ENCODE results near the gene CHN2. TPM values are rescaled to one million over a fixed set of nuclear protein-coding genes. Genes with fewer than 3 reads are reported as not detected.

Gene CHN2
- total RNA-seq, 1 donor: 0.81 TPM

- no peak for TF ChIP-seq CTCF (IDR thresholded peaks at IDR 0.05; ENCODE audit: insufficient read depth, low read length)
- no peak overlapping the region for H3K4me3 ChIP-seq (ENCODE audit: low read depth, low read length)
- DNase-seq (ENCODE audit: low read depth): no peak
Measured at GRCh38 chr7:29379551-29379950, 185.0 kb downstream of the CHN2 start.

GRCh38 chr7:29381206-29382094 is 186.9 kb downstream of the CHN2 start:
- peak; percentile 14 for DNase-seq (ENCODE audit: low read depth)
- no peak for TF ChIP-seq CTCF (IDR thresholded peaks at IDR 0.05; ENCODE audit: insufficient read depth, low read length)
- no peak overlapping the region for H3K4me3 ChIP-seq (ENCODE audit: low read depth, low read length)

- TF ChIP-seq CTCF (IDR thresholded peaks at IDR 0.05; ENCODE audit: insufficient read depth, low read length): no peak
- no peak overlapping the region for H3K4me3 ChIP-seq (ENCODE audit: low read depth, low read length)
- no peak for DNase-seq (ENCODE audit: low read depth)
Measured at GRCh38 chr7:29384277-29384676, 189.7 kb downstream of the CHN2 start.

- no peak overlapping the region for H3K4me3 ChIP-seq (ENCODE audit: low read depth, low read length)
- TF ChIP-seq CTCF (IDR thresholded peaks at IDR 0.05; ENCODE audit: insufficient read depth, low read length): no peak
- no peak for DNase-seq (ENCODE audit: low read depth)
Measured at GRCh38 chr7:29385214-29385814, 190.7 kb downstream of the CHN2 start.

- no peak for DNase-seq (ENCODE audit: low read depth)
- TF ChIP-seq CTCF (IDR thresholded peaks at IDR 0.05; ENCODE audit: insufficient read depth, low read length): no peak
- H3K4me3 ChIP-seq (ENCODE audit: low read depth, low read length): no peak overlapping the region
Measured at GRCh38 chr7:29386196-29386765, 191.7 kb downstream of the CHN2 start.

GRCh38 chr7:29391262-29391661 is 196.7 kb downstream of the CHN2 start:
- TF ChIP-seq CTCF (IDR thresholded peaks at IDR 0.05; ENCODE audit: insufficient read depth, low read length): no peak
- no peak overlapping the region for H3K4me3 ChIP-seq (ENCODE audit: low read depth, low read length)
- DNase-seq (ENCODE audit: low read depth): no peak
